HG03095 (cell line): ENCODE measurements around the gene OR10A3.

Experiments
- ATAC-seq: cut with Tn5 transposase; IDR thresholded peaks from one replicate; pipeline ENCODE4 v1.9.1; 2021; ENCODE audit warnings: moderate library complexity; ENCODE audit not compliant: unreplicated experiment

Gene OR10A3

DNA sequence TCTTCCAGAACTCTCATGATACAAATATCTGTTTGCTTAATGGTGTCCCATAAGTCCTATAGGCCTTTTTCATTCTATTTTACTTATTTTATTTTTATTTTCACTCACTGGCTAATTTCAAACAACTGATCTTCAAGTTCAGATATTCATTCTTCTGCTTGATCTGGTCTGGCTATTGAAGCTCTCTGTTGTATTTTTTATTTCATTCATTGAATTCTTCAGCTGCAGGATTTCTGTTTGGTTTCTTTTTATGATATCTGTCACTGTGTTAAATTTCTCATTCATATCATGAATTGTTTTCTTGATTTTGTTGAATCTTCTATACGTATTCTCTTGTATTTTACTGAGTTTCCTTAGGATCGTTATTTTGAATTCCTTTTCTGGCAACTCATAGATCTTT, 2.6 kb upstream of the OR10A3 start:
- ATAC-seq = no peak

DNA sequence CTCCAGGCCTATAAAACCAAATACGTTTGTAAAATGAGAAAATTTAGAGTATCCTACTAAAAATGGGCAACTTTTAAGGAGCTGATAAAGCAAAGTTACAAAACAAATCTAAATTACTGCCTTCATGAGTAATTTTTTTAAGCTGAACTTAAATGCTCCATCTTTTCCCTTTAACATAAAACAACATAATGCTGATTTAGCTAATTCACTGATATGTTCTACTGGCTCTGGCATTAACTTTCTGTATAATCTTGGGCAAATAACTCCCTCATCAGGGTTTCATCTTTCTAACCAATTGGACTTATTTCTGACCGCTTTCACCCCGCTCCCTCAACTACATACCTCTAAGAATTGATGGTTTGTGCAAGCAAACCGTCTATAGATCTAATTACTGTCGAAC, 362 bp downstream of the OR10A3 start:
- no peak for ATAC-seq

DNA sequence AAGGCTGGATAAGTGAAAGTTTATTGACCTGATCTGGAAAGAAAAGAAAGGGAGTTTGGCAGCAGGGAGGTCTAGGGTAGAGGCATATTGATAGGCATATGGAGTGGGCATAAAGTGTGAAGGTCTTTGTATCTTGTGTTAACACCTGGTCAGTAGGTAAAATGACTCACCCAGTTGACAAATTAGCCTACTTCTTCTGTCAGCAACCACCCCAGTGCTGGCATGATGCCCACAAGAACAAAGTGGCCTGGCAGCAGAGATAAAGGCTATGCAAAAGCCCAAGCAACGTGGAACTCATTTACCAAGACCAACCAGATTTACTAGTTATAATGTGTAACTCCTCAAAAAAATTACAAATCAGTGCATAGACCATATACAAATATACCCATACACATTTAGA, 4.9 kb downstream of the OR10A3 start:
- ATAC-seq = no peak

DNA sequence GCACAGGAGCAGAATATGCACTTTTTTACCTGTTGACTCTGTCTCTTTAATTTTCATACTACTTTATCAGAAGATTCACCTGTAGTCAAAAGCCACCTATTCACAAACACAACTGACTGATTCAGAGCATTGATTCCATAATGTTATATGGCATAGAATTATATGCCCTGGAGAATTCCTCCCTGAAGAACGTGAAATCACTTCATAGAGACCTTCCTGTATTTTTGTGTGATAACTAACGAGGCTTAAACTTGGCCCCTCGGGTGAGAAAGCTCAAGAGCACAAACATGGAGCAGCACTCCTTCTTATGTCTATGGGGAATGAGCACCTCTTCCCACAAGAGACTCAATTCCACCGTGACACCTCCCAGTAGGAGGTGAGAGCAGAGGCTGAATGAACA, 10.3 kb downstream of the OR10A3 start, which contains the start of gene OR10A6:
Gene OR10A6, minus strand, starts transcription at position 101 of the 400 bp plus-strand sequence. CDS start 2,606 bp downstream, outside the sequence.
- no peak for ATAC-seq

DNA sequence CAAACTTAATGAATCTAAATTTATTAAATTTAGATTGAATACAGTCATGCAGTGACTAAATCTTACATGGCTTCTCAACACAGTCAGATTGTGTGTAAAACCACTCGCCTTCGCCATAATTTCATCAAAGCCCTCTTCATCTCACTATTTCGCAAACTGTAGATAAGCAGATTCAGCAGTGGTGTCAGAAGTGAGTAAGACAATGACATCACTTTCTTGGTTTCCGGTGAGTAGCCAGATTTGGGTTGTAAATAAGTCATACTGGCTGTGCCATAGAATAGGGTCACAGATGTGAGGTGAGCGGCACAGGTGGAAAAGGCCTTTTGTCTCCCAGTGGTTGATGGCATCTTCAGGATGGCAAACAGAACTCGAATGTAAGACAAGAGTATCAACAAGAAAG, 13.9 kb downstream of the OR10A3 start:
- no peak for ATAC-seq

DNA sequence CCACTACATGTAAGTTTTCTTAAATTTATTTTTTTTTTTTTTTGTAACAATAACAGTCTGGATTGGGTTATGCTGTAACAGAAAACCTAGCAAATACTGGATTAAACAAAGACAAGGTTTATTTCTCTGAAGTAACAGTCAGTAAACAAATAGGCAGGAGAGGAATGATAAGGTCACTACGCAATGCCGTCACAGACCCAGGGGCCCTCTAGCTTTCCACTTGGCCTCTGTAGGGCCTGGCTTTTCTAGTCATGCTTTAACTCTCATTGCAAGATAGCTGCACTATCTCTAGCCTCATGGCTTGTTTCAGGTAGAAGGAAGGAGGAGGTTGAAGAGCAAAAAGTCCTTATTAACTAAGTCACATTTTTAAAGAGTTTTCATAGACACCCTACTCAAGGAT, 17.0 kb downstream of the OR10A3 start:
- ATAC-seq = no peak

DNA sequence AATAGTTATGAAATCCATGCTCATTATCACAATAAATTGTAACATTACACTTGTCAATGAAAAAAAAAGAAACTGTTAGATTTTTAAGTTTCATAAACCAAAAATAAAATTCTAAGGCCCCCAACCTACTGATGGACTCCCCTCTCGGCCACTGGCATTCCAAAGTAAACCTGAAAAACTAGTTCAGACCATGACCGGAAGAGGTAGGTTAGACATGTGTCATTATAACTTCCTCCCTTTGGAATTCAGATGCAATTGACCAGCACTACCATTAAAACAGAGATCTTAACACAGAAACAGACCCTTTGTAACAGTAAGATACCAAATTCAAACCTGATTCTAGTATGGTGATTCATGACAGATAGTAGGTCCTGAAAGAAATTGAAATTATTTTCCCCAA, 23.4 kb downstream of the OR10A3 start:
- ATAC-seq = no peak

DNA sequence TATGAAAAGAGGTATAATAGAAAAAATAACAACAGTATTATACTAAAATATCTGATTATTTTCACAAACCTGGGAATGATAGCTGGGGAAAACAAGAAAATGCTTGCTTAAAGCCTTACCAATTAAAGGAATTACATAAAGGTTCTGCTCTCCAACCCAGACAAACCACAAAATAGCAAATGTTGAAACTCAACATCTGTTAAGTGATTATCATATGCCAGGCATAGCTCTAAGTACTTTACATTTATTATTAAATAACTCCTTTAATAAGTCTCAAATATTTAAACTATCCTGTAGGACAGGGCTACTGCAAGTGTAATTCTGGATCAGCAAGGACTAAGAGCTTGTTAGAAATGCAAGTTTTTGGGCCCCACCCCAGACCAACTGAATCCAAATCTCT, 30.5 kb downstream of the OR10A3 start:
- no peak for ATAC-seq

DNA sequence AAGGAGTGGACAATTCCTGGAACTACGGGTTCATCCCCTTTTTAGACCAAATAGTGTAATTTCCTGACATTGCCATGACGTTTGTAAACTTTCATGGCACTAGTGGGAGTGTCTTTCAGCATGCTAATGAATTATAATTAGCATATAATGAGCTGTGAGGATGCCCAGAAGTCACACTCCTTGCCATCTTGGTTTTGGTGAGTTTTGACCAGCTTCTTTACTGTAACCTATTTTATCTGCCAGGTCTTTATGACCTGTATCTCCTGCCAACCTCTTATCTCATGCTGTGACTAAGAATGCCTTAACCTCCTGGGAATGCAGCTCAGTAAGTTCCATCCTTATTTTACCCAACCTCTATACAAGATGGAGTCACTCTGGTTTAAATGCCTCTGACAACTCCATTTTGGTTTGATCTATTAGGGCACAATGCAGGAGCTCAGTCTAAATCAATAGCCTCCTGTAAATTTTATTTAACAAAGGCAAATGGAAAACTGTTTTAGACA, 31.2 kb downstream of the OR10A3 start:
- no peak for ATAC-seq

DNA sequence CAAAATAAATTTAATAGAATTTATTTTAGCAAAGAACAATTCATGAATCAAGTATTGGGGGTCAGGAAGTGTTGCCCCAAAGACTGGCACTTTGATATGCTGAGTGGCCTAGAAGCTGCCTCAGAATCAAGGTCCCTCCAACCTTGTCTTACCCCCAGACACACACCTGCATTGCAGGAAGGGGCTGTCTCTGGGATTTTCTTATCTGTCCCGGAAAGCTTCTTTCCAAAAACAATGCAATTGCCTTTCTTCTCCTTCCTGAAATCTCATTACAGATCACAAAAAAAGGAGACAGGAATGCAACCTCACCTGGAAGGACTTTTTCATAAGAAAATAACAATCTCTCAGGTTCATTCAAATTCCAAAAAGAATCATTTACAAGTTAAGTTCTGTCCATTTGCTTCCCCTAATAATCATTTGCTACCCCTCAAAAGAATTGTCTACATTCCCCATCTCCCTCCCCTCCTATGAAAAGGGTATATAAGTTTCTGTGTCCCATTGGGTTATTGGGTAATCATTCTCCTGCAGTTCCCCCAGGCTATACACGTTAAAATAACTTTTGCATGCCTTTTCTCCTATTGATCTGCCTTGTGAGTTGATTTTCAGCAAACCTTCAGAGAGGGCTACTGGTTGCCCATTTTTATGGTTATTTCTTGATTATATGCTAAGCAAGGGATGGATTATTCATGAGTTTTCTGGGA, 31.8 kb downstream of the OR10A3 start:
- no peak for ATAC-seq

DNA sequence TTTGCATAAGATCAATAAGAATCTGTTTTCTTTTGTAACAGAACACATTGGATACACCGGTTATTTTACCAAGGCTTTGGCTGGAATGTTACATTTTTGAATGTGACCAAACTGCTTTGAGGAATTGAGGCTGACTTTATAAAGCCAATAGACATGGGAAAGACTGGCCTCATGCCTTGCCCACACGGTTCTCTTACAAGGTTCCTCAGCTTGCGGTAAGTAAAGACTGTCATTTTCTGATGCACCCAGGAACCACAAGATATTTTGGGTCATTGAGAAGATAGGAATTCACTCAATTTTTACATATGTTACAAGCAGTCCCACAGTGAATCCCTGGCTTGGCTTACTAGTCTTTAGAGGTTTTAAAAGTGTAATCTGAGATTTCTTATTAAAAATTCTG, 34.4 kb downstream of the OR10A3 start:
- no peak for ATAC-seq

DNA sequence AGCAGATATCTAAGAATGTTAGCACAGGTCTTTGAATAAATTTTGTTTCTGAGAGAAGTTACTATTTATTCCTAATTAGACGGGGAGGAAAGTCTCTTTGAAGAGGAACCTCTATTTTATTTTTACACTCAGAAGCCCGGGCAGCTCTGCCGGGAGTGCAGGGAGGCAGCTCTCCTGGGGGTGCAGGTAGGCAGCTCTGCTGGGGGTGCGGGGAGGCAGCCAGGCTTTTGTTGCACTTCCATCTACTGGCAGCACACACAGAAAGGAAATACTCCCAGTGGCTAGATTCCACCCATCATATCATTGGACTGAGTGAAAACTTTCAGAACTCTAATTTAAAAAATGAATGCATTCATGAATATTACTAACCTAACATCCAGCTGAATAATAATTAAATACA, 35.0 kb downstream of the OR10A3 start:
- ATAC-seq = no peak

DNA sequence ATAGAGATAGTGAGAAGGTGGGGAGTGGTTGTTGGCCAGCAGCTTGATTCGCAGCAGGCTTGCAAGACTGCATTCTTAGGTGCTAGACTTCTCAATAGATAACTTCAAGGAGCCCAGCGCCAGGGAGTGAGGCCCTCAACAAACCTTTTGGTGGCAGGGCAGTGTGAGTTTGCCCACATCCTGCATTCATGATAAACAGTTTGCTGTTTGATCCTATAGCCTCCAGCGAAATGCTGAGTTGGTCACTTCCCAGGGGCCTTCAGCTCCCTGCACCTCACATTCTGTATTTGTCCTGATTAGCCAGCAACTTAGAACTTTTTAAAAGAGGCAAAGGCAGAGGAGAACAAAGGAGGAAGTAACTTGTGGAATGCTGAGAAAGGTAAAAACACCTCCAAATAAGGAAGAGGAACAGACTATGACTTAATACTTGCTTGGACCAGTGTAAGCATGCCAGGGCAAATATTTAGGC, 35.5 kb downstream of the OR10A3 start:
- ATAC-seq = no peak

DNA sequence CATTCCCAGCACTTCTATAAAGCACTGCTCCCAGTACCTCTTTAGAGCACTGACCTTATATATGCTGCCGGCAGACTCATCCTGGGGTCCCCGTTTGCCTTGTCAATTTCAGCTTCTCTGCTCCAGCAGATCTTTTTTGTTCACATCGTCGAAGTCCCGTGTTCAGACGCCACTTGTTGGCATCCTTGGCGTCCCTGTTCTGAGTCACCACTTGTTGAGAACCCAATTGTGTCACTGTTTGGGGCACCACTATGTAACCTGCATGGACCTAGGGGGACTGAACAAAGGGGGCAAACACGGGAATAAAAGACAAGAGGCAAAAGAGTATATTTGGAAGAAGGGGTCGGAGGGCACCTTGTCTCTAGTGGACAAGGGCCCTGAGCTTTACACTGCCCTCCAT, 36.0 kb downstream of the OR10A3 start:
- ATAC-seq = no peak

DNA sequence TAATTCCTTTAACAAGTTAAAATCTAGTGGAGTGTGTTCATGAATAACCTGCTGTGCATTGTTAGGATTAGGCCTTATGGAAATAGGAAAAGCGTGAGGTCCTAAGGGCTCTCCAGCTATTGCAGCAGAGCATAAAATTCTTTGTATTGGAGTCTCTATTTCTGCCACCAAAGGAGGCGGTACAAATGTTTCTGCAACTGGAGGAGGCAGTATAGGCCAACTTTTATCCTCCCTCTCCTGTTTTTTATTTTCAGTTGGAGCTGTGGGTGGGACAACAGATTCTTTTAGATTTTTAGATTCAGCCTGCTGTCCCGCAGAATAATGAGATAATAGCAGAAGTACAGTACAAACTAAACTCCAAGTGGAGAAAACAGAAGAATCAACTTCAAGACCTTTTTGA, 36.6 kb downstream of the OR10A3 start:
- no peak for ATAC-seq

DNA sequence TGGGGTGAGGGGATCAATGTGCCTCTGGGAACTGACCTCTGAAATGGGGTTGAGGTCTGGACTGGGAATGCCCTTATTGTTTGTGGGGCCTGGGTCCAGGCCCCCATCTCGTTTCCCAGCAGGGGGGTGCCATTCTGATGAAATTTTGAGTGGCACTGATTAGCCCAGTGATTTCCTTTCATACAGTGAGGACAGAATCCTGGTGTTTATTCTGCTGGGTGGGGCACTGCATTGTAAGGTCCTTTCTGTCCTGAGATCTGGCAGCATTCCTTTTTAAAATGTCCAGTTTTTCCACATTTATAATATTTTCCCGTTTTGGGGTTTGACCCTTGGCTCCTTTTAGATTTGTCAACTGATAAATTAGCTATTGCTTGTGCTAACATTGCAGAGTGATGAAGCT, 37.6 kb downstream of the OR10A3 start:
- ATAC-seq = no peak

DNA sequence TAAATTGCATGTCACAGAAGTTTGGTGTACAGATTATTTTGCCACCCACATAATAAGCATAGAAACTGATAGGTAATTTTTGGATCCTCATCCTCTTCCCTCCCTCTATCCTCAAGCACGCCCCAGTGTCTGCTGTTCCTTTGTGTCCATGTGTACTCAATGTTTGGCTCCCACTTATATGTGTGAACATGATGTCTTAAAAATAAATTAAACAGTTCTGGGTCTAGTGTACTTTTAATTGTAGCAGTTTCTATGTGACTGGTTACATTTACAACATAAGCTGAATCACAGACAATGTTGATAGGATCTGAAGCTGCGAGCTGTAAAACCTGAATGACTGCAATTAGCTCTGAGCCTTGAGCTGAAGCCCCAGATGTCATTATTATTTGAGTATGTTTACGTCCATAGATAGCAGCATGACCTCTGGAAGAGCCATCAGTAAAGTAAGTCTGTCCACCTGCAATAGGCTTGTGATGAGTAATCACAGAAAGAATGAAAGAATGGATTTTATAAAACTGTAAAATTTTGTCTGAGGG, 40.1 kb downstream of the OR10A3 start:
- no peak for ATAC-seq

DNA sequence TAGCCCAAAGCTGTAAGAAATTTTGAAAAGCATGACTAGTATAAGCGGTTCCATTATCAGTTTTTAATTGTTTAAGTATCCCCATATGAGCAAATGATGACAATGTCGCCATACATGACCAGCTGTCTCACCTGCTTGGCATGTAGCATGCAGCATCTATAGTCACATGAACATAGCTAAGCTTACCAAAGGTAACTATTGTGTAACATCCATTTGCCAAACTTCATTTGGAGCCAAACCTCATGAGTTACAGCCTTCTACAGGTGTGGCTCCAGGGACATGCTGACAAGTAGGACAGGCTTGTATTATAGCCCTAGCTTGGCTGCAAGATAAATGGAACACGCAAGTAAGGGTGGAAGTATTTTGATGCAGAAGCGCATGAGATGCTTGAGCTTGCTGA, 40.8 kb downstream of the OR10A3 start:
- ATAC-seq = no peak

DNA sequence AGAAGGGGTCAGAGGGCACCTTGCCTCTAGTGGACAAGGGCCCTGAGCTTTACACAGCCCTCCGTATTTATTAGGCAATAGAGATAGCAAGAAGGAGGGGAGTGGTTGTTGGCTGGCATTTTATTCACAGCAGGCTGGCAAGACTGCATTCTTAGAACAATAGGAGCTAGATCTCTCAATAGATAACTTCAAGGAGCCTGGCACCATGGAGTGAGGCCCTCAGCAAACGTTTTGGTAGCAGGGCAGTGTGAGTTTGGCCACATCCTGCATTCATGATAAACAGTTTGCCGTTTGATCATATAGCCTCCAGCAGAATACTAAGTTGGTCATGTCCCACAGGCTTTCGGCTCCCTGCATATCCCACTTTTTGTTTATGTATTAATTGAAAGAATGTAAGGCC, 42.1 kb downstream of the OR10A3 start:
- ATAC-seq = no peak

DNA sequence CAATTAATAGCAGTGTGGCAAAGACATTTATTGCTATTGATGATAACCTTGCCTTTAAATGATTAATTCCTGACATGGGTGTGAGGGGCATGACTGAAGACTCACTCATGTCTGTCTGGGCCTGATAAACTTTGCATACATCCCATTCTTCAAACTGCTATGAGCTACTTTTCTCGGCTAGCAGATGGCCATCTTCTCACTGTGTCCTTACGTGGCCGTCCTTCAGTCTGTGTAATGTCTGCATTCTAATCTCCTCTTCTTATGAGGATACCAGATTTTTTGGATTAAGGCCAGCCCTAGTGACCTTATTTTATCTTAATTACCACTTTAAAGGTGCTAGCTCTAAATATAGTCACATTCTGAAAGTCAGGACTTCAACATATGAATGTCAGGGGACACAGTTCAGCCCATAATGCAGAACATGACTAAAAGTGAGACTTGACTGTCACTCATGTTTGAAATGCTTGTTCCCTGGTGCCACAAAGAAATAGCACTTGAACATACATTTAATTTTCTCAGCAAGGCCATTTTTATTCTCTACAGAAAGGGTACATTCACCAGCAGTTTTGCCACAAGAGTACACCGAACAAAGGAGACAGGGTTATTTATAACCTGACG, 42.7 kb downstream of the OR10A3 start:
- no peak for ATAC-seq

DNA sequence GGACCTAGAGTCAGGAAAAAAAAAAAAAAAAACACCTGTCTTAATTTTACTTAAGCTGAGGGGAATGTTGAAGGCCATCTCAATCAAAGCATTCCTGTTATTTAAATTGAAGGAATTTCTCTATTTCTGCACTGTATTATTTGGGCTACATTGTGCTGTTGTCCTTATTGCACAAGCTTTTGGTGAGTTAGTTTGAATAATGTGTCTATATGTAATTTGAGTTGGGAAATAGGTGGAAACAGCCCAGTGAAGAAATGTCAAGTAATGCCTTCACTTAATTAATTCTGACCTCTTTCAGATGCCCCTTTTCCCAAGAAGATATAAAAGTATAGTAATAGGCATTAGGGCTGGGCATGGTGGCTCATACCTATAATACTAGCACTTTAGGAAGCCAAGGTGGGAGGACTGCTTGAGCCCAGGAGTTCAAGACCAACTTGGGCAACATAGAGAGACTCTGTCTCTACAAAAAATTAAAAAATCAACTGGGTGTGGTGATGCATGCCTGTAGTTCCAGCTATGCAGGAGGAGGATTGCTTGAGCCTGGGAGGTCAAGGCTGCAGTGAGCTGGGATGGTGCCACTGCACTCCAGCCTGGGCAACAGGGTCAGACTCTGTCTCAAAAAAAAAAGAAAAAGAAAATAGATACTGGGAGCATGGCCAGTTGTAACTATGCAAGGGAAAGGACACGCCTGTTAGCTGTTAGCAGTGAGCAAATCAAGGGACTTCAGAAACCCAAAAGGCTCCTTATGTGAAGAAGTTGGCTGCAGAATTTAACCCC, 45.3 kb downstream of the OR10A3 start:
- ATAC-seq = no peak

DNA sequence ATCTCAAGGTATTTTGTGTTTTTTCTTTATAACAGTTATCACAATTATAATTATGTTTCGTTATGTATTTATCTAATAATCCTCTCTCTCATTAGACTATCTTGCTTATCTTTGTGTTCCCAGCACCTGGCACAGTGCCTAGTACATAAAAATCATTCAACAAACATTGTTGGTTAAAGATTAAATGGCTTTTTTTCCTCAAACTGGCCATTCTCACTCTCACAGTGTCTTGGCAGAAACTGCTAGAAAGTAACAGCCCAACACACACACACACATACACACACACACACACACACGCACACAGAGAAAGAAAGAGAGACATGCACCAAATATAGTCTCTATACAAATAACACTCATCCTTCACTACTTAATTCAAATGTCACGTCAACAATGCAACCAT, 47.3 kb downstream of the OR10A3 start:
- ATAC-seq = no peak
